Endodermal cell (in vitro differentiated cells): ENCODE results near the gene PVALEF. TPM values are rescaled to one million over a fixed set of nuclear protein-coding genes. Genes with fewer than 3 reads are reported as not detected.

Experiments
- DNase-seq: peaks from one replicate; pipeline ENCODE4 v3.0.0-alpha.2; 2017
- H3K27ac ChIP-seq: 2 replicates; pipeline ENCODE4 v1.5.1; 2013; ENCODE audit warnings: mild to moderate bottlenecking, low read depth, low read length, moderate library complexity
- H3K27me3 ChIP-seq: 2 replicates; pipeline ENCODE4 v1.6.1; 2013; ENCODE audit warnings: mild to moderate bottlenecking, low read length, moderate library complexity; ENCODE audit not compliant: insufficient read depth, control insufficient read depth, poor library complexity, severe bottlenecking
- H3K36me3 ChIP-seq: 2 replicates; pipeline ENCODE4 v1.7.0; 2013; ENCODE audit warnings: mild to moderate bottlenecking, low read length, moderate library complexity; ENCODE audit not compliant: control insufficient read depth, insufficient read depth
- H3K4me1 ChIP-seq: one replicate; pipeline ENCODE4 v1.7.0; 2013; ENCODE audit warnings: low read length; ENCODE audit not compliant: control insufficient read depth, insufficient read depth
- H3K4me3 ChIP-seq: 2 replicates; pipeline ENCODE4 v1.5.1; 2013; ENCODE audit warnings: mild to moderate bottlenecking, low read length, moderate library complexity
- H3K9ac ChIP-seq: 2 replicates; pipeline ENCODE4 v1.6.1; 2013; ENCODE audit warnings: mild to moderate bottlenecking, low read length, moderate library complexity; ENCODE audit not compliant: poor library complexity, severe bottlenecking; ENCODE audit errors: extremely low read depth
- H3K9me3 ChIP-seq: 2 replicates; pipeline ENCODE4 v1.6.1; 2013; ENCODE audit warnings: mild to moderate bottlenecking, low read length, moderate library complexity; ENCODE audit not compliant: control insufficient read depth
- H3K27ac Mint-ChIP-seq: 2 replicates; pipeline ENCODE4 v1.8.0; 2020; ENCODE audit warnings: mixed read lengths
- H3K27me3 Mint-ChIP-seq: 2 replicates; pipeline ENCODE4 v1.8.0; 2021; ENCODE audit warnings: mild to moderate bottlenecking, mixed read lengths; ENCODE audit not compliant: insufficient read depth
- H3K36me3 Mint-ChIP-seq: 2 replicates; pipeline ENCODE4 v1.8.0; 2020; ENCODE audit warnings: low read depth, mixed read lengths
- H3K4me1 Mint-ChIP-seq: 2 replicates; pipeline ENCODE4 v1.8.0; 2020; ENCODE audit warnings: mixed read lengths
- H3K4me3 Mint-ChIP-seq: 2 replicates; pipeline ENCODE4 v1.8.0; 2020; ENCODE audit warnings: mild to moderate bottlenecking, moderate library complexity, mixed read lengths
- H3K9me3 Mint-ChIP-seq: 2 replicates; pipeline ENCODE4 v1.8.0; 2020; ENCODE audit warnings: mild to moderate bottlenecking, mixed read lengths
- WGBS, 2 experiments: methylation state at CpG; one replicate each; pipeline versions ENCODE4 v1.1.5 to v1.1.7; 2013; ENCODE audit warnings: missing lambda C conversion rate in 2 of 2, mixed read lengths in 1 of 2; ENCODE audit not compliant: insufficient coverage in 1 of 2, insufficient read length in 1 of 2; 5-methylcytosine and 5-hydroxymethylcytosine counted together
- total RNA-seq, 2 donors: library from RNA; stranded (reverse); fragmentation: NEBNext Ultra II Directional in 1 of 2; extraction: Animal tissue kit (Norgen Biotek cat#: 25700) in 1 of 2; gene quantifications; 2 replicates in 1 of 2; 3 replicates in 1 of 2; pipeline ENCODE4 v1.2.1, GENCODE V29; 2021
- TF ChIP-seq, protein P1 (sequence below): fragments of 200-600 bp; sonication (generic); conservative IDR thresholded peaks from 2 replicates; pipeline ENCODE4 v1.5.0; 2021; ENCODE audit warnings: antibody characterized with exemption, mild to moderate bottlenecking

Gene PVALEF
- total RNA-seq, 2 donors from 2014 or later: not detected

DNA sequence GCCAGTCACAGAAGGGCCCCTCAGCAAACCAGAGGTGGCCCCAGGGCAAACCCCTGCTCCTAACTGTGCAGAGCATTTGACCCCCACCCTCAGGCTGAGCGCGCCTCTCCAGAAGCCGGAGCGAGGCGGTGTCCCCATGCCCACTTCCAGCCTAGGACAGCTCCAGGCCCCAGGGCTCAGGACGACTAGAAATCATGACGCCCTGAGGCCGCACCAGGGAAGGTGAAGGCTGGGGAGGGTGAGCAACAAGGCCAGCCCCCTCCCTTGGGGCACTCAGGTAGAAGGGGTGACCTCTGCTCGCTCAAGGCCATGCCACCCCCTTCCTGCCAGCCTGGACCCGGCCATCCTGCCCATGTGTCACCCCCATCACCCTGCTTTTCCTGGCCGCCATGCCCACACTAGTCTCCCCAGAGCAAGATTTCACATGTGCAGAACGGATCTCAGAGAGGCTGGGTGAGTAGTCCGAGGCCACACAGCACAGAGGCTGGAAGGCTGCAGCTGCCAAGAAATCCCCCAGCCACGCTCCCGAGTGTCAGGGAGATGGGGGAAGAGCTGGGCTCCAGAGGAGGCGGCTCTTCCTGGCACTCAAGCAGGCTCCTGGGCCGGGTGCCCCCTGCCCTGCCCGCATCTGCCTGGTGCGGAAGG is 2.1 kb upstream of the PVALEF start:
- Histone ChIP-seq H3K27ac (no peak overlapping the region), H3K4me3 (no peak overlapping the region), H3K9ac (no peak overlapping the region), H3K36me3 (no peaks in the 10 kb centered on the region), H3K4me1 (no peaks in the 10 kb centered on the region), H3K9me3 (no peaks in the 10 kb centered on the region), H3K27me3 (peaks cover 6% of the 10 kb centered on the region)
- WGBS, 2 experiments: 87 to 94% methylated on average over 8 to 19 of the region's 19 CpGs
- peaks cover 5% of the 10 kb centered on the region for H3K27me3 Mint-ChIP-seq
- H3K36me3 Mint-ChIP-seq: no peaks in the 10 kb centered on the region
- H3K4me1 Mint-ChIP-seq: no peaks in the 10 kb centered on the region
- DNase-seq: no peak
- no peak overlapping the region for H3K4me3 Mint-ChIP-seq
- TF ChIP-seq, protein P1, sequence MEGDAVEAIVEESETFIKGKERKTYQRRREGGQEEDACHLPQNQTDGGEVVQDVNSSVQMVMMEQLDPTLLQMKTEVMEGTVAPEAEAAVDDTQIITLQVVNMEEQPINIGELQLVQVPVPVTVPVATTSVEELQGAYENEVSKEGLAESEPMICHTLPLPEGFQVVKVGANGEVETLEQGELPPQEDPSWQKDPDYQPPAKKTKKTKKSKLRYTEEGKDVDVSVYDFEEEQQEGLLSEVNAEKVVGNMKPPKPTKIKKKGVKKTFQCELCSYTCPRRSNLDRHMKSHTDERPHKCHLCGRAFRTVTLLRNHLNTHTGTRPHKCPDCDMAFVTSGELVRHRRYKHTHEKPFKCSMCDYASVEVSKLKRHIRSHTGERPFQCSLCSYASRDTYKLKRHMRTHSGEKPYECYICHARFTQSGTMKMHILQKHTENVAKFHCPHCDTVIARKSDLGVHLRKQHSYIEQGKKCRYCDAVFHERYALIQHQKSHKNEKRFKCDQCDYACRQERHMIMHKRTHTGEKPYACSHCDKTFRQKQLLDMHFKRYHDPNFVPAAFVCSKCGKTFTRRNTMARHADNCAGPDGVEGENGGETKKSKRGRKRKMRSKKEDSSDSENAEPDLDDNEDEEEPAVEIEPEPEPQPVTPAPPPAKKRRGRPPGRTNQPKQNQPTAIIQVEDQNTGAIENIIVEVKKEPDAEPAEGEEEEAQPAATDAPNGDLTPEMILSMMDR: no peak
- no peak overlapping the region for H3K27ac Mint-ChIP-seq
- H3K9me3 Mint-ChIP-seq: no peaks in the 10 kb centered on the region

DNA sequence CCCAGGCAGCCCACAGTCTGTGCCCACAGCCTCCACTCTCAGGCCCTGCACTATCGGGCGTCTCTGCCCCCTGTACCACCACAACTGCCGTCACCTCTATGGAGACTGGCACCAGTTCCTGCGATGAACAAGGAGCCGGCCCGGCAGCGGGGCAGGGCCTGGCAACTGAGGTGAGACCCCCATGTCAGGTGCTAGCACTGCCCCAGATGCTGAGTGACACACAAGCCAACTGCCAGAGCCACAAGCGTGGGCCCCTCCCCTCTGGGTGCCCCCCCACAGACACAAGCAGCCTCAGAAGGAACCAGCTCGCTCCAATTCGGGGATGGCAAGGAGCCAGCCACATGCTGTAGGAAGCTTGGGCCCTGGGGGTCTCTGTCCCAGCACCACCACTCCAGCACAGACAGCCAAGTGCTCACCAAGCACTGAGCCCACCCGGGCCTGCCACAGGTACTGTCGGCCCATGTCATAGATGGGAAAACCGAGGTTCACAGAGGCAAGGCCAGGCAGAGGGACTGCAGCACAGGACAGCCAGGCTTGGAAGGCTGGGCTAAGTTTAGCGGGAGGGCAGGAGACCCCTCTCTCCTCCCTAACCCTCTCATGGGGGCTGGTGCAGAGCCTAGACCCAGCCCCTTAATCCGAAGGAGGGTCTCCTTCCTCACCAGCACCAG is 1.5 kb upstream of the PVALEF start:
- Histone ChIP-seq H3K9me3 (no peaks in the 10 kb centered on the region), H3K9ac (no peak overlapping the region), H3K27ac (no peak overlapping the region), H3K36me3 (no peaks in the 10 kb centered on the region), H3K4me3 (no peak overlapping the region), H3K4me1 (no peaks in the 10 kb centered on the region), H3K27me3 (peaks cover 6% of the 10 kb centered on the region)
- no peak for DNase-seq
- Mint-ChIP-seq H3K4me3 (no peak overlapping the region), H3K27ac (no peak overlapping the region), H3K27me3 (peaks cover 5% of the 10 kb centered on the region), H3K36me3 (no peaks in the 10 kb centered on the region), H3K9me3 (no peaks in the 10 kb centered on the region), H3K4me1 (no peaks in the 10 kb centered on the region)
- TF ChIP-seq, protein P1: no peak
- WGBS, 2 experiments: 90 to 93% methylated on average over 9 to 14 of the region's 15 CpGs

DNA sequence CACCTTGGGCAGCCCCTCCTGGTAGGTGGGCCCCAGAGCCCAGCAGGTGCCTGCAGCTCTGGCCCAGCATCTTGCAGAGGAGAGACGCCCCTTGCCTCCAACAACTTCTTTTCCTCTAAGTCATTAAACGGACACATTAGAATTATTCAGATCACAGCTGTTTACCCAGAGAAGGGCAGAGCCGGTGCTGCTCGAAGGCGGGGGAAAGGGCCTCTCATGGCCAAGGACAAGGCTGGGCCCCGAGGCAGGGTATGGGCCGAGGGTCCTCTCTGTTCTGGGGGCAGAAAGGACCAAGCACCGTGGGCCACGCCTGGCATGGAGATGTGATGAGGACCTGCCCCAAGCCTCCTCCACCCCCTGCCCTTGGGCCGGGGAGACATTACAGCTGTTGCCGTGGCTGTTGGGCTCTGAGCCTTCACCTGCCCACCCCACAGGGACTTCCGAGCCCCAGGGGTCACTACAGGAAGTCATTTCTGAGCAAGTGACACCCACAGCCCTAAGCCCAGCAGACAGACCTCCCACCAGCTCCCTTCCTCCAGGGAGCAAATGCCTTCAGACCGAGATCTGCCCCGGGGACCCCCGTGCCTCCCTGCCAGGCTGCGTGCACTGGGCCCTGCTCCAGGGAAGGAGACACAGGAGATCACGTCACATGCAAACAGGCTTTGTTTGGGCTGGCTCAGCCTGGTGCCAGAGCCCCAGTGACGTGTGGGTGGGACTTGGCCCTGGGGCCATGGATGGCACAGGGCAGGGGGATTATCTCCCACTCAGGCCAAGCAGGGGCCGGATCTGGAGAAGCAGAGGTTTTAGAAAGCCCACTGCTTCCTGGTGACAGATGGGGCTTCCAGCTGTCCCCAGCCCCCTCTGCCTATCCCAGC is 699 bp upstream of the PVALEF start:
- peak overlapping the region; percentile 34 for H3K27ac ChIP-seq
- Mint-ChIP-seq H3K27ac (no peak overlapping the region), H3K36me3 (no peaks in the 10 kb centered on the region), H3K4me1 (no peaks in the 10 kb centered on the region), H3K9me3 (no peaks in the 10 kb centered on the region), H3K27me3 (peaks cover 5% of the 10 kb centered on the region), H3K4me3 (peak overlapping the region; percentile 47)
- 84 to 90% methylated on average over 16 to 19 of the region's 19 CpGs for WGBS, 2 experiments
- TF ChIP-seq, protein P1: no peak
- H3K4me1 ChIP-seq: no peaks in the 10 kb centered on the region
- no peaks in the 10 kb centered on the region for H3K36me3 ChIP-seq
- no peaks in the 10 kb centered on the region for H3K9me3 ChIP-seq
- H3K4me3 ChIP-seq: no peak overlapping the region
- H3K9ac ChIP-seq: no peak overlapping the region
- H3K27me3 ChIP-seq: peaks cover 6% of the 10 kb centered on the region
- peak; percentile 68 for DNase-seq
